H9 (cell line): ENCODE measurements around the gene COL18A1. TPM values are rescaled to one million over a fixed set of nuclear protein-coding genes. Genes with fewer than 3 reads are reported as not detected.
A peak's percentile ranks its signal among the peaks of the same experiment; 100 is the strongest.

Source experiments
- DNase-seq: peaks from one replicate; pipeline ENCODE4 v3.0.0-alpha.2; 2017
- H2AFZ ChIP-seq: one replicate; pipeline ENCODE4 v1.6.1; 2013; ENCODE audit warnings: mild to moderate bottlenecking, low read length, control low read depth, moderate library complexity
- H2AK5ac ChIP-seq: 2 replicates; pipeline ENCODE4 v1.6.1; 2013; ENCODE audit warnings: low read length, control low read depth, mixed read lengths; ENCODE audit not compliant: insufficient read length
- H2BK120ac ChIP-seq: one replicate; pipeline ENCODE4 v1.6.1; 2013; ENCODE audit warnings: low read depth, mild to moderate bottlenecking, low read length, control low read depth, inconsistent platforms; ENCODE audit not compliant: poor library complexity, severe bottlenecking
- H2BK12ac ChIP-seq: 2 replicates; pipeline ENCODE4 v1.6.1; 2013; ENCODE audit warnings: low read length, control low read depth, mixed read lengths, low read depth; ENCODE audit not compliant: insufficient read length
- H2BK15ac ChIP-seq: 2 replicates; pipeline ENCODE4 v1.6.1; 2013; ENCODE audit warnings: low read depth, low read length, control low read depth
- H2BK20ac ChIP-seq: one replicate; pipeline ENCODE4 v1.6.1; 2013; ENCODE audit warnings: low read depth, mild to moderate bottlenecking, low read length, control low read depth, inconsistent platforms; ENCODE audit not compliant: poor library complexity, severe bottlenecking
- H2BK5ac ChIP-seq: 2 replicates; pipeline ENCODE4 v1.6.1; 2013; ENCODE audit warnings: low read length, control low read depth, mixed read lengths; ENCODE audit not compliant: insufficient read length
- H3K14ac ChIP-seq: 2 replicates; pipeline ENCODE4 v1.6.1; 2013; ENCODE audit warnings: low read length, control low read depth; ENCODE audit not compliant: insufficient read depth
- H3K18ac ChIP-seq: 2 replicates; pipeline ENCODE4 v1.6.1; 2013; ENCODE audit warnings: low read depth, mild to moderate bottlenecking, mixed read lengths, low read length, control low read depth; ENCODE audit not compliant: insufficient read length
- H3K23ac ChIP-seq: 2 replicates; pipeline ENCODE4 v1.6.1; 2013; ENCODE audit warnings: low read length, control low read depth, mixed read lengths, low read depth; ENCODE audit not compliant: insufficient read length
- H3K23me2 ChIP-seq: 2 replicates; pipeline ENCODE4 v1.6.1; 2013; ENCODE audit warnings: low read depth, mild to moderate bottlenecking, mixed read lengths, low read length, control low read depth; ENCODE audit not compliant: insufficient read length, poor library complexity, severe bottlenecking
- H3K27ac ChIP-seq: 2 replicates; pipeline ENCODE4 v1.5.1; 2013; ENCODE audit warnings: low read length, control low read depth, mixed read lengths, low read depth; ENCODE audit not compliant: insufficient read length
- H3K27me3 ChIP-seq: 2 replicates; pipeline ENCODE4 v1.6.1; 2013; ENCODE audit warnings: low read length, control low read depth, inconsistent platforms; ENCODE audit not compliant: insufficient read depth
- H3K4ac ChIP-seq: 2 replicates; pipeline ENCODE4 v1.6.1; 2013; ENCODE audit warnings: low read depth, mild to moderate bottlenecking, control low read depth, inconsistent platforms, low read length, moderate library complexity
- H3K4me1 ChIP-seq: 2 replicates; pipeline ENCODE4 v1.6.1; 2013; ENCODE audit warnings: low read length, control low read depth, inconsistent platforms; ENCODE audit not compliant: insufficient read depth
- H3K4me2 ChIP-seq: 2 replicates; pipeline ENCODE4 v1.6.1; 2013; ENCODE audit warnings: low read length, control low read depth, mixed read lengths; ENCODE audit not compliant: insufficient read length, insufficient read depth
- H3K56ac ChIP-seq: 2 replicates; pipeline ENCODE4 v1.6.1; 2013; ENCODE audit warnings: low read depth, mild to moderate bottlenecking, mixed read lengths, low read length, control low read depth; ENCODE audit not compliant: insufficient read length
- H3K79me1 ChIP-seq: 2 replicates; pipeline ENCODE4 v1.6.1; 2013; ENCODE audit warnings: low read depth, mild to moderate bottlenecking, moderate library complexity, low read length, control low read depth, inconsistent platforms; ENCODE audit not compliant: insufficient read depth, poor library complexity, severe bottlenecking
- H3K79me2 ChIP-seq: 2 replicates; pipeline ENCODE4 v1.6.1; 2013; ENCODE audit warnings: low read length, control low read depth, inconsistent platforms; ENCODE audit not compliant: insufficient read depth
- H3K9ac ChIP-seq: 2 replicates; pipeline ENCODE4 v1.6.1; 2013; ENCODE audit warnings: low read length, control low read depth, mixed read lengths; ENCODE audit not compliant: insufficient read length; ENCODE audit errors: extremely low read depth
- H3K9me3 ChIP-seq: one replicate; pipeline ENCODE4 v1.6.1; 2013; ENCODE audit warnings: low read depth, low read length, inconsistent platforms; ENCODE audit not compliant: control insufficient read depth
- H3T11ph ChIP-seq: one replicate; pipeline ENCODE4 v1.6.1; 2013; ENCODE audit warnings: mild to moderate bottlenecking, low read length, control low read depth, inconsistent platforms
- H4K20me1 ChIP-seq: one replicate; pipeline ENCODE4 v1.6.1; 2013; ENCODE audit not compliant: control insufficient read depth, insufficient read length, insufficient read depth
- H4K5ac ChIP-seq: 2 replicates; pipeline ENCODE4 v1.6.1; 2013; ENCODE audit warnings: low read depth, mild to moderate bottlenecking, mixed read lengths, low read length, control low read depth; ENCODE audit not compliant: insufficient read length
- H4K8ac ChIP-seq: replicated peaks from 2 replicates; pipeline ENCODE4 v1.6.1; 2013; ENCODE audit warnings: low read length, control low read depth, mixed read lengths, low read depth; ENCODE audit not compliant: insufficient read length
- H4K91ac ChIP-seq: 2 replicates; pipeline ENCODE4 v1.6.1; 2013; ENCODE audit warnings: low read depth, mild to moderate bottlenecking, moderate library complexity, mixed read lengths, low read length, control low read depth; ENCODE audit not compliant: insufficient read length
- H3K27ac Mint-ChIP-seq, 3 experiments: 2 replicates in 2 of 3; 3 replicates in 1 of 3; pipeline ENCODE4 v1.8.0; 2020 to 2021; ENCODE audit warnings: mixed read lengths in 3 of 3, mild to moderate bottlenecking in 1 of 3, moderate library complexity in 1 of 3
- H3K27me3 Mint-ChIP-seq: 2 replicates; pipeline ENCODE4 v1.8.0; 2021; ENCODE audit warnings: low read depth, mild to moderate bottlenecking, moderate library complexity, mixed read lengths
- H3K36me3 Mint-ChIP-seq, 3 experiments: 2 replicates in 2 of 3; 3 replicates in 1 of 3; pipeline ENCODE4 v1.8.0; 2020 to 2021; ENCODE audit warnings: low read depth in 3 of 3, mixed read lengths in 3 of 3; ENCODE audit not compliant: insufficient read depth in 1 of 3
- H3K4me1 Mint-ChIP-seq, 2 experiments: 2 replicates each; pipeline ENCODE4 v1.8.0; 2020; ENCODE audit warnings: mixed read lengths in 2 of 2
- H3K4me3 Mint-ChIP-seq, 2 experiments: 2 replicates in 1 of 2; 3 replicates in 1 of 2; pipeline ENCODE4 v1.8.0; 2020 to 2021; ENCODE audit warnings: mild to moderate bottlenecking in 2 of 2, mixed read lengths in 2 of 2, moderate library complexity in 1 of 2
- H3K9me3 Mint-ChIP-seq, 2 experiments: 2 replicates in 1 of 2; 3 replicates in 1 of 2; pipeline ENCODE4 v1.8.0; 2020; ENCODE audit warnings: mild to moderate bottlenecking in 2 of 2, mixed read lengths in 2 of 2, moderate library complexity in 1 of 2
- WGBS: extraction: QIAGEN DNeasy Blood & Tissue Kit; methylation state at CpG from one replicate; pipeline ENCODE4 v1.1.7; 2013; ENCODE audit warnings: missing lambda C conversion rate, low lambda C conversion rate, mixed read lengths; ENCODE audit not compliant: insufficient read length; ENCODE audit errors: extremely low coverage; 5-methylcytosine and 5-hydroxymethylcytosine counted together
- total RNA-seq: library from RNA; stranded (reverse); gene quantifications from 2 replicates; pipeline ENCODE4 v1.2.1, GENCODE V29; 2021
- TF ChIP-seq, protein P1 (sequence below): fragments of 200-600 bp; sonication (generic); conservative IDR thresholded peaks from 3 replicates; pipeline ENCODE4 v1.8.0; 2021; ENCODE audit warnings: antibody characterized with exemption, mild to moderate bottlenecking

Gene COL18A1
- total RNA-seq, 1 experiment from 2014 or later = 232 TPM

DNA sequence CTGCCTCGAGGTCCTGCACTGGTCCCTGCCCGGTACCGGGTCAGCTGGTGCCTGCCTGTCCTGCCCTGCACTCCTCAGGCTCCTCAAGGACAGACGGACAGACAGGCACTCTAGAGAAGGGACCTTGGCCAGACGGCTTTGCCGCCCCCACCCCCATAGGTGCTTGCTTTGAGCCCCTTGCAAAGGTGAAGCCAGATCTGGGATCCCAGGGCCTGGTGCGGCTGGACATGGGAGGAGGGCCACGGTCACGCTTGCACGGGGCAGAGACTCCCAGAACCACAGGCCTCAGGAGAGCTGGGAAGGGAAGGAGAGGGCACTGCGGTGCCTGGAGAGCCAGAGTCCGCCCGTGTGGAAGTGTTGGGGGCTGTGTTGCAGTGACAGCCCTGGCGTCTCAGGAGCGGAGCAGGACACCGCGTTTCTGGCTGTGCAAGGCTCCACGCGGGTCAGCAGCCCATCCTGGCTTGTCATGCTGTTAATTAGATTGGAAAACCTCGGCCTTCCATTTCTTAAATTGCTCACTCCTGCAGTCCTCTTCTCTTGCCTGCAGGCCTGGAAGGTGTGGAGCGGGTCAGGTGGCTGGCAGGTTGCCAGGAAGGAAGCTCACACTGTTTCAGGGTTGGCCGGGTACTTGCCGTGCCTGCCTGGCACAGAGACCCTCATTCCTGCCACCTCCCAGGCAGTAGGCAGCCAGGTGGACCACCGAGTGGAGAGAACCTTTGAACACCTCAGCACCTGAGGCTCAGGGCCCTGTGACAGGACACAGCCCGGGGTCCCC is 16.3 kb downstream of the COL18A1 start:
- H3K36me3 Mint-ChIP-seq = peaks cover 0 to 9% (median 4%) of the 10 kb centered on the region in 3 experiments; a peak in 4 of 7 replicates
- H3K4me1 ChIP-seq = peaks cover 6% of the 10 kb centered on the region
- no peak overlapping the region for H3K27ac ChIP-seq

More for the DNA sequence above, 16.3 kb downstream of the COL18A1 start:
- no peak overlapping the region for H3K56ac ChIP-seq
- TF ChIP-seq, protein P1, sequence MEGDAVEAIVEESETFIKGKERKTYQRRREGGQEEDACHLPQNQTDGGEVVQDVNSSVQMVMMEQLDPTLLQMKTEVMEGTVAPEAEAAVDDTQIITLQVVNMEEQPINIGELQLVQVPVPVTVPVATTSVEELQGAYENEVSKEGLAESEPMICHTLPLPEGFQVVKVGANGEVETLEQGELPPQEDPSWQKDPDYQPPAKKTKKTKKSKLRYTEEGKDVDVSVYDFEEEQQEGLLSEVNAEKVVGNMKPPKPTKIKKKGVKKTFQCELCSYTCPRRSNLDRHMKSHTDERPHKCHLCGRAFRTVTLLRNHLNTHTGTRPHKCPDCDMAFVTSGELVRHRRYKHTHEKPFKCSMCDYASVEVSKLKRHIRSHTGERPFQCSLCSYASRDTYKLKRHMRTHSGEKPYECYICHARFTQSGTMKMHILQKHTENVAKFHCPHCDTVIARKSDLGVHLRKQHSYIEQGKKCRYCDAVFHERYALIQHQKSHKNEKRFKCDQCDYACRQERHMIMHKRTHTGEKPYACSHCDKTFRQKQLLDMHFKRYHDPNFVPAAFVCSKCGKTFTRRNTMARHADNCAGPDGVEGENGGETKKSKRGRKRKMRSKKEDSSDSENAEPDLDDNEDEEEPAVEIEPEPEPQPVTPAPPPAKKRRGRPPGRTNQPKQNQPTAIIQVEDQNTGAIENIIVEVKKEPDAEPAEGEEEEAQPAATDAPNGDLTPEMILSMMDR = no peak
- Mint-ChIP-seq H3K4me1 (peaks cover 28 to 34% of the 10 kb centered on the region in 2 experiments), H3K4me3 (no peak overlapping the region), H3K27me3 (no peaks in the 10 kb centered on the region), H3K27ac (peak overlapping the region; percentile 64 to 90 (median 72); a peak in 5 of 7 replicates), H3K9me3 (no peaks in the 10 kb centered on the region)
- no CpG with 5 or more reads among the region's 25 CpGs for WGBS
- peaks cover 4% of the 10 kb centered on the region for H4K20me1 ChIP-seq
- no peak overlapping the region for H4K91ac ChIP-seq
- peak overlapping the region; percentile 2 for H4K8ac ChIP-seq
- no peak overlapping the region for H2BK20ac ChIP-seq
- no peak for DNase-seq
- H2BK120ac ChIP-seq = no peak overlapping the region
- no peak overlapping the region for H2BK12ac ChIP-seq
- H4K5ac ChIP-seq = no peak overlapping the region
- no peak overlapping the region for H2AK5ac ChIP-seq
- no peak overlapping the region for H3K23ac ChIP-seq
- no peak overlapping the region; the same call in 1 of the 2 replicates for H3K14ac ChIP-seq
- H3K79me2 ChIP-seq = peaks cover 70% of the 10 kb centered on the region; the same call in 1 of the 2 replicates
- no peaks in the 10 kb centered on the region for H3K23me2 ChIP-seq
- no peak overlapping the region for H2BK5ac ChIP-seq
- no peaks in the 10 kb centered on the region for H3K9me3 ChIP-seq
- no peak overlapping the region for H2AFZ ChIP-seq
- H3K9ac ChIP-seq = no peak overlapping the region
- no peaks in the 10 kb centered on the region for H3K27me3 ChIP-seq
- no peak overlapping the region for H3K4ac ChIP-seq
- peaks cover 12% of the 10 kb centered on the region for H3K79me1 ChIP-seq
- no peak overlapping the region for H3K4me2 ChIP-seq
- no peak overlapping the region for H3K18ac ChIP-seq
- no peak overlapping the region for H3T11ph ChIP-seq
- no peak overlapping the region for H2BK15ac ChIP-seq
